Measurements from ENCODE around the gene NBPF10.
"Not testable (repeated sequence)": the region's sequence is repeated elsewhere in the genome, so short reads cannot be mapped to it uniquely, and the experiment has no call there.

The NBPF10 gene, protein sequence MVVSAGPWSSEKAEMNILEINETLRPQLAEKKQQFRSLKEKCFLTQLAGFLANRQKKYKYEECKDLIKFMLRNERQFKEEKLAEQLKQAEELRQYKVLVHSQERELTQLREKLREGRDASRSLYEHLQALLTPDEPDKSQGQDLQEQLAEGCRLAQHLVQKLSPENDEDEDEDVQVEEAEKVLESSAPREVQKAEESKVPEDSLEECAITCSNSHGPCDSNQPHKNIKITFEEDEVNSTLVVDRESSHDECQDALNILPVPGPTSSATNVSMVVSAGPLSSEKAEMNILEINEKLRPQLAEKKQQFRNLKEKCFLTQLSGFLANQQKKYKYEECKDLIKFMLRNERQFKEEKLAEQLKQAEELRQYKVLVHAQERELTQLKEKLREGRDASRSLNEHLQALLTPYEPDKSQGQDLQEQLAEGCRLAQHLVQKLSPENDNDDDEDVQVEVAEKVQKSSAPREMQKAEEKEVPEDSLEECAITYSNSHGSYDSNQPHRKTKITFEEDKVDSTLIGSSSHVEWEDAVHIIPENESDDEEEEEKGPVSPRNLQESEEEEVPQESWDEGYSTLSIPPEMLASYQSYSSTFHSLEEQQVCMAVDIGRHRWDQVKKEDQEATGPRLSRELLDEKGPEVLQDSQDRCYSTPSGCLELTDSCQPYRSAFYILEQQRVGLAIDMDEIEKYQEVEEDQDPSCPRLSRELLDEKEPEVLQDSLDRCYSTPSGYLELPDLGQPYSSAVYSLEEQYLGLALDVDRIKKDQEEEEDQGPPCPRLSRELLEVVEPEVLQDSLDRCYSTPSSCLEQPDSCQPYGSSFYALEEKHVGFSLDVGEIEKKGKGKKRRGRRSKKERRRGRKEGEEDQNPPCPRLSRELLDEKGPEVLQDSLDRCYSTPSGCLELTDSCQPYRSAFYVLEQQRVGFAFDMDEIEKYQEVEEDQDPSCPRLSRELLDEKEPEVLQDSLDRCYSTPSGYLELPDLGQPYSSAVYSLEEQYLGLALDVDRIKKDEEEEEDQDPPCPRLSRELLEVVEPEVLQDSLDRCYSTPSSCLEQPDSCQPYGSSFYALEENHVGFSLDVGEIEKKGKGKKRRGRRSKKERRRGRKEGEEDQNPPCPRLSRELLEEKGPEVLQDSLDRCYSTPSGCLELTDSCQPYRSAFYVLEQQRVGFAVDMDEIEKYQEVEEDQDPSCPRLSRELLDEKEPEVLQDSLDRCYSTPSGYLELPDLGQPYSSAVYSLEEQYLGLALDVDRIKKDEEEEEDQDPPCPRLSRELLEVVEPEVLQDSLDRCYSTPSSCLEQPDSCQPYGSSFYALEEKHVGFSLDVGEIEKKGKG (N-terminal part only)

GRCh38 chr1:146144465-146144864 lies at the start of gene NBPF10:
NBPF10 (minus strand) TSS chr1:146144804; CDS start chr1:146144769, 35 bp downstream.
- not testable (repeated sequence) for DNase-seq (ENCODE audit: low spot score)

DNA sequence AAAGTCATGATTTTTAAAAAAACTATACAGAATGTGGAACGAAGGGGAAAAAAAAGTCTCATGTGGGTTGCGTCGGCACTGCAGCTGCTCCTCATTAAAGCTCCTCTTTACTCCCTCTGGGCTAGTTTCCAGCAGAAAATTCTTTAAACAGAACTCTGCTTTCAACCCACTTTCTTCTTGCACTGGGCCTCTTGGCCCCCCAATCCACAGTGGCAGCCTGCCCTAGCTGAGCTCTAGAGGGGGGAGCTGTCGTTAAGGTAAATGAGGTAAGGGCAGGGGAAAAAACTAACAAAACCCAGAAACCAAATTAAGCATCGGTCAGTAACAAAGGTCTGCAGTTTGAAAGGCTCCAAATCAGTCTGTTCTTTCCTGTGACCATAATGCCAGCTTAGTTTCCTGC lies 29.9 kb upstream of the NBPF10 start:
- not testable (repeated sequence) for DNase-seq (ENCODE audit: low spot score)

- not testable (repeated sequence) for DNase-seq (ENCODE audit: low spot score)
These were observed 23.1 kb upstream of the NBPF10 start for GRCh38 chr1:146167740-146168139.

DNA sequence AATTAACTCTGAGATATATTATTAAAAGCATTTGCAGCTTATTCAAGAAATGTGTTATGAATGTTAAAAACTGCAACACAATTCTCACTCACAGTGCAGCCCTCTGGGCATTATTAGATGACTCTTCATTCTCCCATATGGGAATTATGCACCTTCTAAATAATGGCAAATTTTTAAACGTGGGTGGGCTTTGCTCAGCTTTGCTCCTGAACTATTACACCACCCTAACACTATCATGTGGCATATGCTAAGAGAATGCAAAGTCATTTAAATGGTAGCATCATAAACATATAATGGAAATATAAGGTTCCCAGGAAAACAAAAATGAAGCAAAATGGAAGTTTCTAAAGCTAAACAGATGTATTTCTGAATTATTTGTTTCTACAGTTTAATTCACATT lies 22.7 kb upstream of the NBPF10 start:
- DNase-seq (ENCODE audit: low spot score) = not testable (repeated sequence)

All from AG08396 (cell line).